ENCODE results near the gene DCAF6. TPM values are rescaled to one million over a fixed set of nuclear protein-coding genes. Genes with fewer than 3 reads are reported as not detected.

DCAF6 gene
- total RNA-seq, 1 experiment from 2014 or later: 41.9 TPM

GRCh38 chr1:168000656-168001055 lies 64.2 kb downstream of the DCAF6 start:
- intact Hi-C loops (cut with micrococcal nuclease; ENCODE audit: unreplicated experiment): no loop called here
- Histone ChIP-seq H3K27me3 (replicated peaks; ENCODE audit: control insufficient read depth, insufficient read depth, low read length) (no peaks in the 10 kb centered on the region), H3K4me1 (no peaks in the 10 kb centered on the region), H3K4me3 (ENCODE audit: low read depth, low read length) (no peak overlapping the region), H3K9me3 (no peaks in the 10 kb centered on the region), H3K36me3 (ENCODE audit: control insufficient read depth, insufficient read depth, low read length) (no peaks in the 10 kb centered on the region; the same call in 1 of the 2 replicates)
- ChIA-PET CTCF (no interaction called here), POLR2A (no interaction called here)
- H3K4me3 Mint-ChIP-seq (ENCODE audit: unreplicated experiment): no peak overlapping the region
- H3K27me3 Mint-ChIP-seq (ENCODE audit: insufficient read depth, unreplicated experiment): no peaks in the 10 kb centered on the region
- no peak for DNase-seq
- TF ChIP-seq, protein P1, sequence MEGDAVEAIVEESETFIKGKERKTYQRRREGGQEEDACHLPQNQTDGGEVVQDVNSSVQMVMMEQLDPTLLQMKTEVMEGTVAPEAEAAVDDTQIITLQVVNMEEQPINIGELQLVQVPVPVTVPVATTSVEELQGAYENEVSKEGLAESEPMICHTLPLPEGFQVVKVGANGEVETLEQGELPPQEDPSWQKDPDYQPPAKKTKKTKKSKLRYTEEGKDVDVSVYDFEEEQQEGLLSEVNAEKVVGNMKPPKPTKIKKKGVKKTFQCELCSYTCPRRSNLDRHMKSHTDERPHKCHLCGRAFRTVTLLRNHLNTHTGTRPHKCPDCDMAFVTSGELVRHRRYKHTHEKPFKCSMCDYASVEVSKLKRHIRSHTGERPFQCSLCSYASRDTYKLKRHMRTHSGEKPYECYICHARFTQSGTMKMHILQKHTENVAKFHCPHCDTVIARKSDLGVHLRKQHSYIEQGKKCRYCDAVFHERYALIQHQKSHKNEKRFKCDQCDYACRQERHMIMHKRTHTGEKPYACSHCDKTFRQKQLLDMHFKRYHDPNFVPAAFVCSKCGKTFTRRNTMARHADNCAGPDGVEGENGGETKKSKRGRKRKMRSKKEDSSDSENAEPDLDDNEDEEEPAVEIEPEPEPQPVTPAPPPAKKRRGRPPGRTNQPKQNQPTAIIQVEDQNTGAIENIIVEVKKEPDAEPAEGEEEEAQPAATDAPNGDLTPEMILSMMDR (IDR thresholded peaks at IDR 0.05; ENCODE audit: insufficient read depth in 1 of 2, low read depth in 1 of 2, low read length in 1 of 2, severe bottlenecking in 1 of 2, unreplicated experiment in 1 of 2): no peak
- no peaks in the 10 kb centered on the region for H3K9me3 Mint-ChIP-seq (ENCODE audit: unreplicated experiment)
- H3K27ac Mint-ChIP-seq (ENCODE audit: unreplicated experiment): no peak overlapping the region
- peaks cover 44% of the 10 kb centered on the region for H3K36me3 Mint-ChIP-seq (ENCODE audit: insufficient read depth, unreplicated experiment)
- no TSS peak for BruUV-seq (replicated peaks)
- H3K4me1 Mint-ChIP-seq (ENCODE audit: low read depth, unreplicated experiment): no peaks in the 10 kb centered on the region

DNA sequence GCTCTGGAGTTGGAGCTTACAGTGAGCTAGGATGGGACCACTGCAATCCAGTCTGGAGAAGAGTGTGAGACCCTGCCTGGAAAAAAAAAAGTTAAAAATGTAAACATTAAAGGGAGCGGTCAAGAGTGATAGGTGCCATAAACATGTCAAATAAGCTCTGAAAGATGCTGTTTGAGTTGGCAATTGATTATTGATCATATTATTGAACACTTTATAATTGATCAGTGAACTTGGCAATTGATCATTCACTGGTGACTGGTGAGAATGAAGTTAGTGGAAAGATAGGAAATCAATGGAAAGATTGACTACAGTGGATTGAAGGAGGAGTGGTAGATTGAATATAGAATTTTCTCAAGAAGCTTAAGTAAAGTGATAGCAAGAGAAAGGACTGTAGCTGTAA lies 64.7 kb downstream of the DCAF6 start:
- POLR2A ChIA-PET: no interaction called here
- H3K36me3 ChIP-seq (ENCODE audit: control insufficient read depth, insufficient read depth, low read length): no peaks in the 10 kb centered on the region
- no peaks in the 10 kb centered on the region for H3K4me1 Mint-ChIP-seq (ENCODE audit: low read depth, unreplicated experiment)
- no peaks in the 10 kb centered on the region for H3K27me3 Mint-ChIP-seq (ENCODE audit: insufficient read depth, unreplicated experiment)
- no peaks in the 10 kb centered on the region for H3K9me3 Mint-ChIP-seq (ENCODE audit: unreplicated experiment)
- no peak overlapping the region for H3K4me3 Mint-ChIP-seq (ENCODE audit: unreplicated experiment)
- H3K4me1 ChIP-seq: no peaks in the 10 kb centered on the region
- no peaks in the 10 kb centered on the region for H3K27me3 ChIP-seq (replicated peaks; ENCODE audit: control insufficient read depth, insufficient read depth, low read length)
- CTCF ChIA-PET: no interaction called here
- no peak for DNase-seq
- BruUV-seq (replicated peaks): no TSS peak
- intact Hi-C loops (cut with micrococcal nuclease; ENCODE audit: unreplicated experiment): no loop called here
- H3K4me3 ChIP-seq (ENCODE audit: low read depth, low read length): no peak overlapping the region
- no peak overlapping the region for H3K27ac Mint-ChIP-seq (ENCODE audit: unreplicated experiment)
- H3K9me3 ChIP-seq: no peaks in the 10 kb centered on the region
- TF ChIP-seq, protein P1 (IDR thresholded peaks at IDR 0.05; ENCODE audit: insufficient read depth in 1 of 2, low read depth in 1 of 2, low read length in 1 of 2, severe bottlenecking in 1 of 2, unreplicated experiment in 1 of 2): no peak
- peaks cover 39% of the 10 kb centered on the region for H3K36me3 Mint-ChIP-seq (ENCODE audit: insufficient read depth, unreplicated experiment)

GRCh38 chr1:168004531-168004930 lies 68.0 kb downstream of the DCAF6 start:
- Mint-ChIP-seq H3K4me1 (ENCODE audit: low read depth, unreplicated experiment) (no peaks in the 10 kb centered on the region), H3K36me3 (ENCODE audit: insufficient read depth, unreplicated experiment) (peaks cover 44% of the 10 kb centered on the region), H3K27ac (ENCODE audit: unreplicated experiment) (no peak overlapping the region), H3K27me3 (ENCODE audit: insufficient read depth, unreplicated experiment) (no peaks in the 10 kb centered on the region), H3K4me3 (ENCODE audit: unreplicated experiment) (no peak overlapping the region), H3K9me3 (ENCODE audit: unreplicated experiment) (no peaks in the 10 kb centered on the region)
- no peaks in the 10 kb centered on the region for H3K9me3 ChIP-seq
- no peak overlapping the region for H3K4me3 ChIP-seq (ENCODE audit: low read depth, low read length)
- H3K27me3 ChIP-seq (replicated peaks; ENCODE audit: control insufficient read depth, insufficient read depth, low read length): no peaks in the 10 kb centered on the region
- DNase-seq: no peak
- POLR2A ChIA-PET: no interaction called here
- intact Hi-C loops (cut with micrococcal nuclease; ENCODE audit: unreplicated experiment): no loop called here
- no TSS peak for BruUV-seq (replicated peaks)
- no peaks in the 10 kb centered on the region for H3K4me1 ChIP-seq
- TF ChIP-seq, protein P1 (IDR thresholded peaks at IDR 0.05; ENCODE audit: insufficient read depth in 1 of 2, low read depth in 1 of 2, low read length in 1 of 2, severe bottlenecking in 1 of 2, unreplicated experiment in 1 of 2): no peak
- CTCF ChIA-PET: no interaction called here
- H3K36me3 ChIP-seq (ENCODE audit: control insufficient read depth, insufficient read depth, low read length): no peaks in the 10 kb centered on the region; the same call in 1 of the 2 replicates
